Measurements from ENCODE around the gene COQ4.

Gene COQ4
- long read RNA-seq, transcript COQ4-201 (7 exons, 1,548 nt): major isoform, 58 of 79 reads
- long read RNA-seq, partial matches to known transcripts: 2 of 79 reads
- long read RNA-seq, other reads (novel, unspliced or antisense): 16 of 79 reads

DNA sequence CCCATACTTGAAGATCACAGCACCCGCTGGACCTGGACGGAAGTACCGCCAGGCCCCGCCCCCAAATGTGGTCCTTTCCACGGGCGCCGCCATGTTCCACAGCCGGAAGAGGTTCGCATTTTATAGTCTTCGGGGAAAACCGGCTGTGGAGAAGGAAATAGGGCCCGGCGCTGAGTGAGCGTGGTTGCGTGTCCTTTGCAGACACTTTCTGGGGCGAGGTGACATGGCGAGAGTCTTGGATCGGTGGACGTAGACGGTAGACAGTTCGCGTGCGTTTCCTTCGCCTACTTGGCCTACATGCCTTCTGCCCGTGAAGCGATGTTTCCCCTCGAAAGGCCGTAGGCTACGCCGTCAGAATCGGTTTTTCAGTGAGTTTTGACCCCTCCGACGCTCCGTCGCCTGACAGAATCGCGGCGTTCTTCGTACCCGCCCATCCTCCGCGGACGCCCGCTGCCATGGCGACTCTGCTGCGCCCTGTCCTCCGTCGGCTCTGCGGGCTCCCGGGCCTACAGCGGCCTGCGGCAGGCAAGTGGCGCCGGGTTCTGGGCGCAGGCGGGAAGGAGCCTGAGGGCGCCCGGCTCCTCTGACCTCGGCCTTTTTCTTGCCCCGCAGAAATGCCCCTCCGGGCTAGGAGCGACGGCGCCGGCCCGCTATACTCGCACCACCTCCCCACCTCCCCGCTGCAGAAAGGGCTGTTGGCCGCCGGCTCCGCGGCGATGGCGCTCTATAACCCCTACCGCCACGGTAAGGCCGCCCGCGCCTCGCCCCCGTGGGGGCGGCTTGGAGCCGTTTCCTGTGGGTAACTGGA, at the start of gene COQ4, which contains the start of gene TRUB2:
TSS of gene COQ4 (plus strand) at position 436 of the 808 bp plus-strand sequence. CDS start at position 456, 20 bp downstream.
TSS of gene TRUB2 (minus strand) at position 44 of the 808 bp plus-strand sequence. CDS start at position 5, 39 bp downstream.
- Histone ChIP-seq H3K27ac (replicated peaks) (peak within 1 kb of the TSS; percentile 97), H3K4me3 (replicated peaks; ENCODE audit: insufficient read depth, low read length) (peak within 1 kb of the TSS; percentile 69), H3K27me3 (ENCODE audit: insufficient read depth, poor library complexity, severe bottlenecking) (no peaks in the 10 kb centered on the region)
- DNase-seq (ENCODE audit: low read depth in 1 of 2, low spot score in 1 of 2): peak; percentile 86 to 94
- peak; percentile 32; the same call in 1 of the 2 replicates for TF ChIP-seq SPI1 (IDR thresholded peaks at IDR 0.05; ENCODE audit: borderline replicate concordance, low read depth)
- peak; percentile 80 for TF ChIP-seq POLR2AphosphoS5 (IDR thresholded peaks at IDR 0.05; ENCODE audit: low read depth)
- no peak for TF ChIP-seq CTCF (IDR thresholded peaks at IDR 0.05; ENCODE audit: insufficient read depth, low read length)
- TF ChIP-seq REST (IDR thresholded peaks at IDR 0.05; ENCODE audit: insufficient replicate concordance, low read depth): no peak
- peak; percentile 99 for TF ChIP-seq GABPA (IDR thresholded peaks at IDR 0.05; ENCODE audit: low read depth)

- TF ChIP-seq CTCF (IDR thresholded peaks at IDR 0.05; ENCODE audit: insufficient read depth, low read length) (no peak), REST (IDR thresholded peaks at IDR 0.05; ENCODE audit: insufficient replicate concordance, low read depth) (no peak), SPI1 (IDR thresholded peaks at IDR 0.05; ENCODE audit: borderline replicate concordance, low read depth) (no peak), GABPA (IDR thresholded peaks at IDR 0.05; ENCODE audit: low read depth) (no peak), POLR2AphosphoS5 (IDR thresholded peaks at IDR 0.05; ENCODE audit: low read depth) (no peak)
- H3K4me3 ChIP-seq (replicated peaks; ENCODE audit: insufficient read depth, low read length): no peak overlapping the region
- no peak overlapping the region for H3K27ac ChIP-seq (replicated peaks)
- H3K27me3 ChIP-seq (ENCODE audit: insufficient read depth, poor library complexity, severe bottlenecking): no peaks in the 10 kb centered on the region
- DNase-seq (ENCODE audit: low read depth in 1 of 2, low spot score in 1 of 2): no peak
Observed at GRCh38 chr9:128274245-128274644, 48.4 kb upstream of the COQ4 start.

DNA sequence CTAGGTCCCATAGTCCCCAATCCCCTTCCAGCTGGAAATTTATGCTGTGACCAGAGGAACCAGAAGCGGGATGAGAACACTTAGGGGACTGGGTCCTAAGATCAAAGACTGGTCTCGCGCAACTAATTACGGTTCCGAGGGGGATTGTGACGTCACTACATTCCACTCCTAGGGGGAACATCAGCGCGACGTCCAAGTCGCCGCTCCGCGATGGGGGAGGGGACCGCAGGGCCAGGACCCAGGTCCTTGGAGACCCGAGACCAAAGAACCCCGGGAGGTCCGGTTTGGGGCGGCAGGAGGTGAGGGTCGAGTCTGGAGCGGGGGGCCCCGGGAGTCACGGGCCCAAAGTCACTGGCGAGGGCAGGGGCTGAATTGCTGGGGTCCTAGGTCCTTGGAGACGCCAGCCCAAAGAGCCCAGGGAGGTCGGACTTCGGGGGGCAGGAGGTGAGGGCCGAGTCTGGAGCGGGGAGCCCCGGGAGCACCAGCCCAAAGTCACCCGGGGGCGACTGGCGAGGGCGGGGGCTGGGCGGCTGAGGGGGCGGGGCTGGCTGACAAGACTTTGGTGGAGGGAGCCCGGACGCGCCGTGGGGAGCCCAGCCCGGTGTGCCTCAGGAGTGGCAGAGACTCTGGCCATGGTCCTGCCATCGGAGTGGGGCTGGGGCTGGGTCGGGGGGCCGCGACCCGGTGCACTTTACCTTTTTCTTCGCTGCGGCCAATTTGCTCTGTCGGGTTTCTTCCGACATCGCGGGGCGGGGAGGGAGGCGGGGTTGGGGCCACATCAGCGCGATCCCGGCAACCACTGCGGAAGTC, 47.2 kb upstream of the COQ4 start, which contains the start of gene GOLGA2:
TSS of gene GOLGA2 (minus strand) at position 810 of the 810 bp plus-strand sequence. CDS start at position 779, 31 bp downstream.
- Histone ChIP-seq H3K27ac (replicated peaks) (peak within 1 kb of the TSS; percentile 66), H3K4me3 (replicated peaks; ENCODE audit: insufficient read depth, low read length) (peak within 1 kb of the TSS; percentile 96), H3K27me3 (ENCODE audit: insufficient read depth, poor library complexity, severe bottlenecking) (no peaks in the 10 kb centered on the region)
- DNase-seq (ENCODE audit: low read depth in 1 of 2, low spot score in 1 of 2): peak in 1 of 2 experiments; percentile 37
- no peak for TF ChIP-seq GABPA (IDR thresholded peaks at IDR 0.05; ENCODE audit: low read depth)
- TF ChIP-seq SPI1 (IDR thresholded peaks at IDR 0.05; ENCODE audit: borderline replicate concordance, low read depth): 0 out of 2 replicates have a peak, but pooled peaks have one; percentile 73
- TF ChIP-seq REST (IDR thresholded peaks at IDR 0.05; ENCODE audit: insufficient replicate concordance, low read depth): peak; percentile 42
